ENCODE data around the gene PAQR8. TPM values are rescaled to one million over a fixed set of nuclear protein-coding genes. Genes with fewer than 3 reads are reported as not detected.
A peak's percentile ranks its signal among the peaks of the same experiment; 100 is the strongest.

Gene PAQR8
- total and polyA plus RNA-seq, 2 of the 13 experiments (the other 11 are each of a cell fraction or from before 2014, with no cell fraction given): 37.7 to 50.7 TPM

- TF ChIP-seq ATF5 (CRISPR knock-in tag; IDR thresholded peaks at IDR 0.05; ENCODE audit: low read depth) (peak; percentile 94; the same call in 1 of the 2 replicates), ZNF564 (CRISPR knock-in tag; IDR thresholded peaks at IDR 0.05) (no peak), BATF2 (CRISPR knock-in tag; IDR thresholded peaks at IDR 0.05) (peak; percentile 59), ZFP91 (CRISPR knock-in tag; IDR thresholded peaks at IDR 0.05; ENCODE audit: borderline replicate concordance) (peak; percentile 86), MYC (CRISPR knock-in tag; IDR thresholded peaks at IDR 0.05; ENCODE audit: borderline replicate concordance) (peak; percentile 89; the same call in 1 of the 2 replicates), TSC22D2 (CRISPR knock-in tag; IDR thresholded peaks at IDR 0.05; ENCODE audit: borderline replicate concordance) (peak; percentile 72; the same call in 1 of the 2 replicates), TERF1 (CRISPR knock-in tag; IDR thresholded peaks at IDR 0.05) (no peak), HMGXB3 (CRISPR knock-in tag; IDR thresholded peaks at IDR 0.05; ENCODE audit: borderline replicate concordance) (peak; percentile 90; the same call in 1 of the 2 replicates), RBFOX2 (IDR thresholded peaks at IDR 0.05; ENCODE audit: low read depth, low read length) (peak; percentile 99), CBX1 (IDR thresholded peaks at IDR 0.05; ENCODE audit: low read depth) (no peak), PHF20 (CRISPR knock-in tag; IDR thresholded peaks at IDR 0.05) (peak; percentile 76), ZNF282 (IDR thresholded peaks at IDR 0.05; ENCODE audit: partially characterized antibody) (no peak), AFF4 (CRISPR knock-in tag; IDR thresholded peaks at IDR 0.05) (peak; percentile 42; the same call in 1 of the 2 replicates), SAFB2 (CRISPR knock-in tag; IDR thresholded peaks at IDR 0.05; ENCODE audit: borderline replicate concordance, low read depth) (peak; percentile 97; the same call in 1 of the 2 replicates)
These were observed 58.1 kb downstream of the PAQR8 start, which contains the start of gene EFHC1 (continued) for GRCh38 chr6:52419809-52420667.
